ENCODE data around the gene NALF2.

DNA sequence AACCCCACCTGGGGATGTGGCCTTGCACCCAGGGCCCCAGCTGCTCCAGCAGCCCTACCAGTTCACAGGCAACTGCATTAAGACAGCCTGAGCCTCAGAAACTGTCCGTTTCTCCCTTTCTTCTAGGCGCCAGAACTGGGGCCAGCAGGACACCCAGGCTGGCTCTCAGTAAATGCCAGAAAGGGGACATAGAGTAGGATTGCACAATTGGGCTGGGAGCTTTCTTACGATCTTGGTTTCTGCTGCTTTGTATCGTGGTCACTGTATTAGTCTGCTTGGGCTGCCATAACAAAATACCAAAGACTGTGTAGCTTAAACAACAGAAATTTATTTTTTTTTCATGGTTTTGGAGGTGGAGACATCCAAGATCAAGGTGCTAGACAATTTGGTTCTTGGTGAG lies 48.4 kb downstream of the NALF2 start:
- no peak for TF ChIP-seq POLR2AphosphoS5 (IDR thresholded peaks at IDR 0.05; ENCODE audit: low read depth, low read length)
- no peak for TF ChIP-seq TAF1 (IDR thresholded peaks at IDR 0.05; ENCODE audit: borderline replicate concordance, insufficient read depth, low read length)
- TF ChIP-seq SIN3A (IDR thresholded peaks at IDR 0.05; ENCODE audit: borderline replicate concordance, insufficient read depth, low read length), result no peak
- no peak for TF ChIP-seq FOXP2 (optimal IDR thresholded peaks at IDR 0.05; ENCODE audit: borderline replicate concordance, extremely low read depth, extremely low read length, insufficient read depth)
- TF ChIP-seq, protein P1, sequence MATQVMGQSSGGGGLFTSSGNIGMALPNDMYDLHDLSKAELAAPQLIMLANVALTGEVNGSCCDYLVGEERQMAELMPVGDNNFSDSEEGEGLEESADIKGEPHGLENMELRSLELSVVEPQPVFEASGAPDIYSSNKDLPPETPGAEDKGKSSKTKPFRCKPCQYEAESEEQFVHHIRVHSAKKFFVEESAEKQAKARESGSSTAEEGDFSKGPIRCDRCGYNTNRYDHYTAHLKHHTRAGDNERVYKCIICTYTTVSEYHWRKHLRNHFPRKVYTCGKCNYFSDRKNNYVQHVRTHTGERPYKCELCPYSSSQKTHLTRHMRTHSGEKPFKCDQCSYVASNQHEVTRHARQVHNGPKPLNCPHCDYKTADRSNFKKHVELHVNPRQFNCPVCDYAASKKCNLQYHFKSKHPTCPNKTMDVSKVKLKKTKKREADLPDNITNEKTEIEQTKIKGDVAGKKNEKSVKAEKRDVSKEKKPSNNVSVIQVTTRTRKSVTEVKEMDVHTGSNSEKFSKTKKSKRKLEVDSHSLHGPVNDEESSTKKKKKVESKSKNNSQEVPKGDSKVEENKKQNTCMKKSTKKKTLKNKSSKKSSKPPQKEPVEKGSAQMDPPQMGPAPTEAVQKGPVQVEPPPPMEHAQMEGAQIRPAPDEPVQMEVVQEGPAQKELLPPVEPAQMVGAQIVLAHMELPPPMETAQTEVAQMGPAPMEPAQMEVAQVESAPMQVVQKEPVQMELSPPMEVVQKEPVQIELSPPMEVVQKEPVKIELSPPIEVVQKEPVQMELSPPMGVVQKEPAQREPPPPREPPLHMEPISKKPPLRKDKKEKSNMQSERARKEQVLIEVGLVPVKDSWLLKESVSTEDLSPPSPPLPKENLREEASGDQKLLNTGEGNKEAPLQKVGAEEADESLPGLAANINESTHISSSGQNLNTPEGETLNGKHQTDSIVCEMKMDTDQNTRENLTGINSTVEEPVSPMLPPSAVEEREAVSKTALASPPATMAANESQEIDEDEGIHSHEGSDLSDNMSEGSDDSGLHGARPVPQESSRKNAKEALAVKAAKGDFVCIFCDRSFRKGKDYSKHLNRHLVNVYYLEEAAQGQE (IDR thresholded peaks at IDR 0.05; ENCODE audit: insufficient read depth in 1 of 2, low read depth in 2 of 2, low read length in 2 of 2), result no peak
